ENCODE measurements around the gene ADAM12. TPM values are rescaled to one million over a fixed set of nuclear protein-coding genes. Genes with fewer than 3 reads are reported as not detected.

ADAM12 gene
- total and polyA plus RNA-seq, 2 of the 13 experiments (the other 11 are each of a cell fraction or from before 2014, with no cell fraction given) = not detected

DNA sequence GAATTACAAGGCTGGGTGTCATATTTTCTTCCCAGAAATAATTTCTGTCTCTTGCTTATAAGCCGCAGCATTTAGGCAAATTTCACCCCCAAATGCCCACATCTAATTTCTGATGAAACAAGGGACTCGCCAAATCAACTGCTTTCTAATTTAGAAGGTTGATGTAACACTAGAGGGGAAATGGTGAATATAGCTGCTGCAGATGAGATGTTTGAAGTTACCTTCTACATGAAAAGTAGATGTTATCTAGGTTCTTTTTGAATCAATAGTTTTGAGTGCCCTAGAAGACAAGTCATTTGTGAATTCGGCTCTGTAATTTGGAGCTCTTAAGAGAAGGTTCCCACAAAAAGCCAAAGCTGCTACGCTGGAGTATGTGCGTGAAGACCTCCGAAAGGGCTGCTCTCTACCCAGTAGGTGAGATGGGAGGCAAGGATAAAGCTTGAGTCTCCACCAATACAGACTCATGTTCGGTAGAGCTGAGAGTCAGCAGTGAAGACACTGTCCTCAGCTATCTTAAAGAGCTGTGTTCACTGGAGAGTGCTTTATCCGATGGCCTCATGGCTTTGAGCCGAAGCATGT, 392.5 kb downstream of the ADAM12 start (continued):
- TF ChIP-seq, protein P1, sequence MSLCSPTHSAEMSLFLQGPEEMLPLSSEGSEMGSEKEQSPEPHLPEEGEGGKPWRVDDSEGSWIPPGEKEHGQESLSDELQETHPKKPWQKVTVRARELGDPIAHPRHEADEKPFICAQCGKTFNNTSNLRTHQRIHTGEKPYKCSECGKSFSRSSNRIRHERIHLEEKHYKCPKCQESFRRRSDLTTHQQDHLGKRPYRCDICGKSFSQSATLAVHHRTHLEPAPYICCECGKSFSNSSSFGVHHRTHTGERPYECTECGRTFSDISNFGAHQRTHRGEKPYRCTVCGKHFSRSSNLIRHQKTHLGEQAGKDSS (CRISPR knock-in tag; IDR thresholded peaks at IDR 0.05; ENCODE audit: borderline replicate concordance, low read depth) = no peak

DNA sequence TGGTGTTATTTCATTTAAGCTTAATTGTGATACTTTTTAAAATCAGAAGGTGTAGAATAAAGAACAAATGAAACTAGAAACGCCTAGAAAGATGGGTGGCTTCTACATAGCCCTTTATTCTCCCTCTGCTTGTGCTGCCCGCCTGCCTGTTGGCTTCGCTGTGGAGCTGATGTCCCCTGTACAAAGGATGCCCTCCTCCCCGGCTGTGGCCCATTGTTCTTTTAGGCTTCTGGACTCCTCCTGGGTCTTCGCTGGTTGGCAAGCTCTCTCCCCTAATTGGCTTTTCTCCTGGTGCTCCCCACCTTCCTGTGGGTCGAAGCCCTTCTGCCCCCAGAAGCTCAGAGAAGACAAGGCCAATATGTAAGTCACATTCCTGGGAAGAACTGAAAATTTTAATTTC, 393.7 kb downstream of the ADAM12 start:
- CTCF ChIA-PET (ENCODE audit: low intra/inter-chr PET ratio, low total read pairs) = no interaction called here
- BruUV-seq (replicated peaks) = no TSS peak

More for the DNA sequence above, 393.7 kb downstream of the ADAM12 start:
- DNase-seq (ENCODE audit: low spot score) (no peak), FAIRE-seq (no peak), ATAC-seq (no peak)
- Histone ChIP-seq H3K79me2 (ENCODE audit: insufficient read depth, low read length) (no peaks in the 10 kb centered on the region), H2AFZ (ENCODE audit: low read length) (no peak overlapping the region), H3K9ac (ENCODE audit: insufficient read depth, low read depth, low read length) (no peak overlapping the region), H3K9me3 (ENCODE audit: low read length) (no peaks in the 10 kb centered on the region), H3K27me3 (ENCODE audit: control insufficient read depth in 1 of 2, insufficient read depth in 2 of 2, low read length in 2 of 2) (peaks cover 4 to 57% of the 10 kb centered on the region in 2 experiments; a peak in 4 of 5 replicates), H4K20me1 (ENCODE audit: insufficient read depth, low read length) (no peaks in the 10 kb centered on the region), H3K4me3 (replicated peaks in 1 of 3; ENCODE audit: insufficient read depth in 1 of 3, low read depth in 2 of 3, low read length in 3 of 3) (no peak overlapping the region), H3K4me1 (ENCODE audit: insufficient read depth, low read length) (no peaks in the 10 kb centered on the region), H3K36me3 (replicated peaks in 1 of 2; ENCODE audit: control insufficient read depth in 1 of 2, insufficient read depth in 2 of 2, low read length in 2 of 2) (no peaks in the 10 kb centered on the region), H3K4me2 (ENCODE audit: low read depth, low read length) (no peak overlapping the region), H3K27ac (ENCODE audit: extremely low read length, insufficient read depth, low read length) (no peak overlapping the region)
- intact Hi-C loops (cut with micrococcal nuclease; ENCODE audit: unreplicated experiment) = no loop called here
- POLR2A ChIA-PET = no interaction called here
- 27% methylated on average over 6 of the region's 6 CpGs for WGBS (ENCODE audit: low lambda C conversion rate)
- in situ Hi-C loops (cut with HindIII; ENCODE audit: extremely low pct_ligation_motif_present, low pct_unique_long_range_greater_than_20kb) = loop anchor here (5.0 to 25.0 kb wide), 2 partner anchors 393 to 508 kb away; partner anchors contain the start of gene ADAM12
- TF ChIP-seq, protein P2, sequence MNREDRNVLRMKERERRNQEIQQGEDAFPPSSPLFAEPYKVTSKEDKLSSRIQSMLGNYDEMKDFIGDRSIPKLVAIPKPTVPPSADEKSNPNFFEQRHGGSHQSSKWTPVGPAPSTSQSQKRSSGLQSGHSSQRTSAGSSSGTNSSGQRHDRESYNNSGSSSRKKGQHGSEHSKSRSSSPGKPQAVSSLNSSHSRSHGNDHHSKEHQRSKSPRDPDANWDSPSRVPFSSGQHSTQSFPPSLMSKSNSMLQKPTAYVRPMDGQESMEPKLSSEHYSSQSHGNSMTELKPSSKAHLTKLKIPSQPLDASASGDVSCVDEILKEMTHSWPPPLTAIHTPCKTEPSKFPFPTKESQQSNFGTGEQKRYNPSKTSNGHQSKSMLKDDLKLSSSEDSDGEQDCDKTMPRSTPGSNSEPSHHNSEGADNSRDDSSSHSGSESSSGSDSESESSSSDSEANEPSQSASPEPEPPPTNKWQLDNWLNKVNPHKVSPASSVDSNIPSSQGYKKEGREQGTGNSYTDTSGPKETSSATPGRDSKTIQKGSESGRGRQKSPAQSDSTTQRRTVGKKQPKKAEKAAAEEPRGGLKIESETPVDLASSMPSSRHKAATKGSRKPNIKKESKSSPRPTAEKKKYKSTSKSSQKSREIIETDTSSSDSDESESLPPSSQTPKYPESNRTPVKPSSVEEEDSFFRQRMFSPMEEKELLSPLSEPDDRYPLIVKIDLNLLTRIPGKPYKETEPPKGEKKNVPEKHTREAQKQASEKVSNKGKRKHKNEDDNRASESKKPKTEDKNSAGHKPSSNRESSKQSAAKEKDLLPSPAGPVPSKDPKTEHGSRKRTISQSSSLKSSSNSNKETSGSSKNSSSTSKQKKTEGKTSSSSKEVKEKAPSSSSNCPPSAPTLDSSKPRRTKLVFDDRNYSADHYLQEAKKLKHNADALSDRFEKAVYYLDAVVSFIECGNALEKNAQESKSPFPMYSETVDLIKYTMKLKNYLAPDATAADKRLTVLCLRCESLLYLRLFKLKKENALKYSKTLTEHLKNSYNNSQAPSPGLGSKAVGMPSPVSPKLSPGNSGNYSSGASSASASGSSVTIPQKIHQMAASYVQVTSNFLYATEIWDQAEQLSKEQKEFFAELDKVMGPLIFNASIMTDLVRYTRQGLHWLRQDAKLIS (CRISPR knock-in tag; IDR thresholded peaks at IDR 0.05) = no peak
- no peak for TF ChIP-seq ZNF839 (CRISPR knock-in tag; IDR thresholded peaks at IDR 0.05; ENCODE audit: borderline replicate concordance)
- TF ChIP-seq ZNF431 (CRISPR knock-in tag; IDR thresholded peaks at IDR 0.05; ENCODE audit: borderline replicate concordance, low read depth) = no peak
- TF ChIP-seq, protein P3, sequence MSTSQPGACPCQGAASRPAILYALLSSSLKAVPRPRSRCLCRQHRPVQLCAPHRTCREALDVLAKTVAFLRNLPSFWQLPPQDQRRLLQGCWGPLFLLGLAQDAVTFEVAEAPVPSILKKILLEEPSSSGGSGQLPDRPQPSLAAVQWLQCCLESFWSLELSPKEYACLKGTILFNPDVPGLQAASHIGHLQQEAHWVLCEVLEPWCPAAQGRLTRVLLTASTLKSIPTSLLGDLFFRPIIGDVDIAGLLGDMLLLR (CRISPR knock-in tag; IDR thresholded peaks at IDR 0.05) = no peak
